ENCODE data around the gene MDFIC. TPM values are rescaled to one million over a fixed set of nuclear protein-coding genes. Genes with fewer than 3 reads are reported as not detected.

MDFIC gene
- total and polyA plus RNA-seq, 2 of the 4 experiments (the other 2 are of a cell fraction) = 16.9 to 35.0 TPM

DNA sequence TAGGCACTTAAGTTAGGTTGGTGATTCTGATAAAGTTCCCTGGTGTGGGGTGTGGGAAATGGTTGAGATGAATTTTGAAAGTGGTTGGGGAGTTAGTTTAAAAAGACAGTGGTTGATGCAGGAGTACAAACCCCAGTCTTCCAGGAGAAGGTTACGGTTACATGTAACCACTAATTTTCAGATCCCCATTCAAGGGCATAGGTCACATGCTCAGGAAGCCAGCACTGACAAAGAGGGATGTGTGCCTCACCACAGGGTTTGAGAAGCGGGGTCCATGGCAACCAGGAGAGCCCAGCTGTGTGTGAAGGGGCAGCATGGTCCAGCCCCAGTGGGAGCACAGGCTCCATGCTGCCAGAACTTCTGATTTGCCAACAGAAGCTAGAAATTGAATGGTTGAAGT lies 144.2 kb downstream of the MDFIC start:
- H3K9ac ChIP-seq (ENCODE audit: low read depth, low read length) = no peak overlapping the region
- H4K91ac ChIP-seq (ENCODE audit: insufficient read depth, low read depth, low read length) = no peak overlapping the region
- in situ Hi-C loops (cut with MboI; ENCODE audit: low sequenced_read_pairs) = no loop called here
- no peak overlapping the region for H3K4me2 ChIP-seq (ENCODE audit: low read depth, low read length)
- no peak overlapping the region for H3K4me3 ChIP-seq (ENCODE audit: insufficient read depth, low read depth, low read length)
- no peak overlapping the region for H2BK20ac ChIP-seq (ENCODE audit: low read depth, low read length)
- no peak for ATAC-seq (ENCODE audit: low read depth)
- no peaks in the 10 kb centered on the region for H3K9me1 ChIP-seq (ENCODE audit: insufficient read depth, low read length)
- no peak for DNase-seq
- H3K36me3 ChIP-seq (ENCODE audit: control insufficient read depth, insufficient read depth, low read length) = no peaks in the 10 kb centered on the region
- H3K4me1 ChIP-seq (ENCODE audit: control insufficient read depth, insufficient read depth, low read length) = no peaks in the 10 kb centered on the region
- BruUV-seq (replicated peaks) = no TSS peak
- H2AK5ac ChIP-seq (ENCODE audit: low read depth, low read length) = no peak overlapping the region
- H4K8ac ChIP-seq (ENCODE audit: low read depth in 2 of 2, low read length in 2 of 2) = no peak overlapping the region
- H3K23ac ChIP-seq (ENCODE audit: low read depth, low read length) = no peak overlapping the region
- no peak overlapping the region for H2BK15ac ChIP-seq (ENCODE audit: low read depth, low read length)
- H2BK120ac ChIP-seq (ENCODE audit: low read depth, low read length) = no peak overlapping the region
- no peak overlapping the region for H2AK9ac ChIP-seq (replicated peaks; ENCODE audit: low read depth, low read length, poor library complexity)
- H3K27me3 ChIP-seq (ENCODE audit: control insufficient read depth, insufficient read depth, low read length) = no peaks in the 10 kb centered on the region
- ChIA-PET POLR2A (ENCODE audit: unreplicated experiment) (no interaction called here), CTCF (interaction anchor here (0.7 kb wide), 1 partner anchor 8 kb away, joined by 4 read pairs; no protein-coding TSS in a partner anchor)
- no peak overlapping the region for H3K56ac ChIP-seq (ENCODE audit: extremely low read depth, insufficient read depth, low read length)
- no peaks in the 10 kb centered on the region for H3K79me1 ChIP-seq (ENCODE audit: low read depth in 1 of 2, low read length in 2 of 2)
- H3K27ac ChIP-seq (ENCODE audit: insufficient read depth, low read length) = no peak overlapping the region
- no peaks in the 10 kb centered on the region for H4K20me1 ChIP-seq (ENCODE audit: insufficient read depth, low read length)
- H3K4ac ChIP-seq (ENCODE audit: low read depth, low read length) = no peak overlapping the region
- no peaks in the 10 kb centered on the region for H3K9me3 ChIP-seq (ENCODE audit: control insufficient read depth, insufficient read depth, low read length)
- dilution Hi-C loops (cut with HindIII; ENCODE audit: low sequenced_read_pairs, unreplicated experiment) = no loop called here
- no peak overlapping the region for H3K14ac ChIP-seq (replicated peaks; ENCODE audit: low read depth, low read length)
- no peak overlapping the region for H2AFZ ChIP-seq (replicated peaks; ENCODE audit: low read length, poor library complexity)
- no peak overlapping the region for H3K18ac ChIP-seq (ENCODE audit: low read depth, low read length)
- no peak overlapping the region for H2BK5ac ChIP-seq (ENCODE audit: low read depth, low read length, poor library complexity, severe bottlenecking)
- no peak overlapping the region for H4K5ac ChIP-seq (ENCODE audit: low read depth, low read length)
- WGBS, 2 experiments (ENCODE audit: extremely low coverage in 2 of 2, insufficient read length in 1 of 2) = 100% methylated on average over 1 of the region's 2 CpGs; no CpG with 5 or more reads in 1 of the 2 experiments
- TF ChIP-seq MAFK (IDR thresholded peaks at IDR 0.05; ENCODE audit: low read depth, low read length) (no peak), BHLHE40 (IDR thresholded peaks at IDR 0.05; ENCODE audit: low read depth, low read length) (no peak), MAZ (IDR thresholded peaks at IDR 0.05; ENCODE audit: borderline replicate concordance, low read depth, low read length) (no peak), CHD1 (IDR thresholded peaks at IDR 0.05; ENCODE audit: low read depth, low read length) (no peak), NFE2L2 (IDR thresholded peaks at IDR 0.05; ENCODE audit: low read depth, low read length) (no peak), RCOR1 (IDR thresholded peaks at IDR 0.05; ENCODE audit: insufficient replicate concordance, low read length) (no peak), FOS (IDR thresholded peaks at IDR 0.05; ENCODE audit: low read depth, low read length) (no peak), USF2 (IDR thresholded peaks at IDR 0.05; ENCODE audit: low read depth, low read length) (no peak), MXI1 (IDR thresholded peaks at IDR 0.05; ENCODE audit: borderline replicate concordance, low read depth, low read length) (no peak)
- intact Hi-C loops (cut with micrococcal nuclease) = no loop called here

Measured in IMR-90 (cell line).